OCI-LY7 (cell line): ENCODE results near the gene SPTB.

Experiments
- EZH2phosphoT487 ChIP-seq: fragments of 200-600 bp; sonication (generic); IDR thresholded peaks from 2 replicates; pipeline ENCODE4 v1.6.1; 2018; ENCODE audit warnings: low read depth, borderline replicate concordance, mild to moderate bottlenecking, mixed run types, antibody characterized with exemption, low read length, moderate library complexity, mixed read lengths
- TF ChIP-seq, protein P1 (sequence below): fragments of 200-600 bp; sonication (generic); conservative IDR thresholded peaks from 2 replicates; pipeline ENCODE4 v1.5.1; 2014; ENCODE audit warnings: mild to moderate bottlenecking, antibody characterized with exemption, low read length, moderate library complexity, mixed read lengths

DNA sequence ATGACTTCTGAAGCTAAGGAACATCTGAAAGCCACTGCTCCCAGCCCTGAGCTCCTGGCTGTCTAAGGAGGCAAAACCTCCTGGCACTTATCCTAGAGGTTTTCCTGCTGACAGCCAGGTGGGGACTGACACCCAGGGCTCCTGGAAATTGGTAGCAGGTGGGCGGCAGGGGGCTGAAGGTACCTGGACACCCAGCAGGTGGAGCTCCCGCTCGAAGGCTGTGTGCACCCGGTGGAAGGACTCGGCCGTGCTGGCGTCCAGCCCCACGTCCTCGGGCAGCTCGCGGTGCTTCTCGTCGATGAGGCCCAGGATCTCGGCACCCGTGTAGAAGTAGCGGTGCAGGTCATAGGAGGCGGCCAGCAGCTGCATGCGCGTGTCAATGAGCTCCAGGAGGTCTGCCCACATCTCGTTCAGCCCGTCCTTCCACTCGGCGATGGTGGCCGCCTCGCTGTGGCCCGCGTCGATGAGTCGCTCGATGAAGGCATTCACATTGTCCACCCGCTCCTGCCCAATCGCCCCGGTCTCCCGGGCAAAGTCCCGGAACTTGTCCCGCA, 107.2 kb downstream of the SPTB start:
- TF ChIP-seq, protein P1, sequence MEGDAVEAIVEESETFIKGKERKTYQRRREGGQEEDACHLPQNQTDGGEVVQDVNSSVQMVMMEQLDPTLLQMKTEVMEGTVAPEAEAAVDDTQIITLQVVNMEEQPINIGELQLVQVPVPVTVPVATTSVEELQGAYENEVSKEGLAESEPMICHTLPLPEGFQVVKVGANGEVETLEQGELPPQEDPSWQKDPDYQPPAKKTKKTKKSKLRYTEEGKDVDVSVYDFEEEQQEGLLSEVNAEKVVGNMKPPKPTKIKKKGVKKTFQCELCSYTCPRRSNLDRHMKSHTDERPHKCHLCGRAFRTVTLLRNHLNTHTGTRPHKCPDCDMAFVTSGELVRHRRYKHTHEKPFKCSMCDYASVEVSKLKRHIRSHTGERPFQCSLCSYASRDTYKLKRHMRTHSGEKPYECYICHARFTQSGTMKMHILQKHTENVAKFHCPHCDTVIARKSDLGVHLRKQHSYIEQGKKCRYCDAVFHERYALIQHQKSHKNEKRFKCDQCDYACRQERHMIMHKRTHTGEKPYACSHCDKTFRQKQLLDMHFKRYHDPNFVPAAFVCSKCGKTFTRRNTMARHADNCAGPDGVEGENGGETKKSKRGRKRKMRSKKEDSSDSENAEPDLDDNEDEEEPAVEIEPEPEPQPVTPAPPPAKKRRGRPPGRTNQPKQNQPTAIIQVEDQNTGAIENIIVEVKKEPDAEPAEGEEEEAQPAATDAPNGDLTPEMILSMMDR: no peak
- no peak for TF ChIP-seq EZH2phosphoT487
